Measurements from ENCODE around the gene ITPR1. TPM values are rescaled to one million over a fixed set of nuclear protein-coding genes. Genes with fewer than 3 reads are reported as not detected.

Gene ITPR1
- total and polyA plus RNA-seq, 4 donors: 3.7 to 39.4 (median 8.2) TPM

DNA sequence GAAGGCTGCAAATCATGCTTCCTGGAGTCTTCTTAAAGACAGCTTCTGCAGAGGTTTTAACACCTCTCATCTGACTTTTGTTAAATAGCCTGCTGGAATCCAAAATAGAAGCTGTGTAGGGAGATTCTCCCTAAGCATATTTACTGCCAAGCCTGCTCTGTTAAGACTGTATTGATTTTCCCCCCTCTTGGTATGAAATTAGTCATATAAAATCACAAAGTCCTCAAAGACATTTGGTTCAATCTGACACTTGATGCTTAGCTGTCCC, 94.6 kb downstream of the ITPR1 start:
- Histone ChIP-seq H3K27me3 (ENCODE audit: control insufficient read depth in 4 of 4, insufficient read depth in 4 of 4, low read length in 3 of 4) (no peaks in the 10 kb centered on the region), H3K4me1 (ENCODE audit: control insufficient read depth in 4 of 4, insufficient read depth in 4 of 4, low read length in 3 of 4) (peaks cover 0 to 11% (median 7%) of the 10 kb centered on the region in 4 donors), H3K4me3 (ENCODE audit: low read depth in 1 of 3, low read length in 3 of 3) (no peak overlapping the region), H3K36me3 (ENCODE audit: control insufficient read depth in 4 of 4, insufficient read depth in 3 of 4, low read depth in 1 of 4, low read length in 3 of 4) (no peaks in the 10 kb centered on the region), H3K9me3 (ENCODE audit: control insufficient read depth in 4 of 4, low read length in 3 of 4) (no peaks in the 10 kb centered on the region), H3K27ac (ENCODE audit: low read depth in 1 of 2, low read length in 2 of 2) (no peak overlapping the region), H3K9ac (ENCODE audit: low read depth in 1 of 2, low read length in 2 of 2) (no peak overlapping the region)
- DNase-seq (ENCODE audit: low spot score): no peak
- no peak for TF ChIP-seq HNF4G (IDR thresholded peaks at IDR 0.05)
- TF ChIP-seq NR2F2 (IDR thresholded peaks at IDR 0.05): no peak
- TF ChIP-seq, protein P1, sequence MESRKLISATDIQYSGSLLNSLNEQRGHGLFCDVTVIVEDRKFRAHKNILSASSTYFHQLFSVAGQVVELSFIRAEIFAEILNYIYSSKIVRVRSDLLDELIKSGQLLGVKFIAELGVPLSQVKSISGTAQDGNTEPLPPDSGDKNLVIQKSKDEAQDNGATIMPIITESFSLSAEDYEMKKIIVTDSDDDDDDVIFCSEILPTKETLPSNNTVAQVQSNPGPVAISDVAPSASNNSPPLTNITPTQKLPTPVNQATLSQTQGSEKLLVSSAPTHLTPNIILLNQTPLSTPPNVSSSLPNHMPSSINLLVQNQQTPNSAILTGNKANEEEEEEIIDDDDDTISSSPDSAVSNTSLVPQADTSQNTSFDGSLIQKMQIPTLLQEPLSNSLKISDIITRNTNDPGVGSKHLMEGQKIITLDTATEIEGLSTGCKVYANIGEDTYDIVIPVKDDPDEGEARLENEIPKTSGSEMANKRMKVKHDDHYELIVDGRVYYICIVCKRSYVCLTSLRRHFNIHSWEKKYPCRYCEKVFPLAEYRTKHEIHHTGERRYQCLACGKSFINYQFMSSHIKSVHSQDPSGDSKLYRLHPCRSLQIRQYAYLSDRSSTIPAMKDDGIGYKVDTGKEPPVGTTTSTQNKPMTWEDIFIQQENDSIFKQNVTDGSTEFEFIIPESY (IDR thresholded peaks at IDR 0.05): no peak
- TF ChIP-seq, protein P2, sequence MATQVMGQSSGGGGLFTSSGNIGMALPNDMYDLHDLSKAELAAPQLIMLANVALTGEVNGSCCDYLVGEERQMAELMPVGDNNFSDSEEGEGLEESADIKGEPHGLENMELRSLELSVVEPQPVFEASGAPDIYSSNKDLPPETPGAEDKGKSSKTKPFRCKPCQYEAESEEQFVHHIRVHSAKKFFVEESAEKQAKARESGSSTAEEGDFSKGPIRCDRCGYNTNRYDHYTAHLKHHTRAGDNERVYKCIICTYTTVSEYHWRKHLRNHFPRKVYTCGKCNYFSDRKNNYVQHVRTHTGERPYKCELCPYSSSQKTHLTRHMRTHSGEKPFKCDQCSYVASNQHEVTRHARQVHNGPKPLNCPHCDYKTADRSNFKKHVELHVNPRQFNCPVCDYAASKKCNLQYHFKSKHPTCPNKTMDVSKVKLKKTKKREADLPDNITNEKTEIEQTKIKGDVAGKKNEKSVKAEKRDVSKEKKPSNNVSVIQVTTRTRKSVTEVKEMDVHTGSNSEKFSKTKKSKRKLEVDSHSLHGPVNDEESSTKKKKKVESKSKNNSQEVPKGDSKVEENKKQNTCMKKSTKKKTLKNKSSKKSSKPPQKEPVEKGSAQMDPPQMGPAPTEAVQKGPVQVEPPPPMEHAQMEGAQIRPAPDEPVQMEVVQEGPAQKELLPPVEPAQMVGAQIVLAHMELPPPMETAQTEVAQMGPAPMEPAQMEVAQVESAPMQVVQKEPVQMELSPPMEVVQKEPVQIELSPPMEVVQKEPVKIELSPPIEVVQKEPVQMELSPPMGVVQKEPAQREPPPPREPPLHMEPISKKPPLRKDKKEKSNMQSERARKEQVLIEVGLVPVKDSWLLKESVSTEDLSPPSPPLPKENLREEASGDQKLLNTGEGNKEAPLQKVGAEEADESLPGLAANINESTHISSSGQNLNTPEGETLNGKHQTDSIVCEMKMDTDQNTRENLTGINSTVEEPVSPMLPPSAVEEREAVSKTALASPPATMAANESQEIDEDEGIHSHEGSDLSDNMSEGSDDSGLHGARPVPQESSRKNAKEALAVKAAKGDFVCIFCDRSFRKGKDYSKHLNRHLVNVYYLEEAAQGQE (IDR thresholded peaks at IDR 0.05): no peak
- TF ChIP-seq, protein P3, sequence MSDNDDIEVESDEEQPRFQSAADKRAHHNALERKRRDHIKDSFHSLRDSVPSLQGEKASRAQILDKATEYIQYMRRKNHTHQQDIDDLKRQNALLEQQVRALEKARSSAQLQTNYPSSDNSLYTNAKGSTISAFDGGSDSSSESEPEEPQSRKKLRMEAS (IDR thresholded peaks at IDR 0.05): no peak

DNA sequence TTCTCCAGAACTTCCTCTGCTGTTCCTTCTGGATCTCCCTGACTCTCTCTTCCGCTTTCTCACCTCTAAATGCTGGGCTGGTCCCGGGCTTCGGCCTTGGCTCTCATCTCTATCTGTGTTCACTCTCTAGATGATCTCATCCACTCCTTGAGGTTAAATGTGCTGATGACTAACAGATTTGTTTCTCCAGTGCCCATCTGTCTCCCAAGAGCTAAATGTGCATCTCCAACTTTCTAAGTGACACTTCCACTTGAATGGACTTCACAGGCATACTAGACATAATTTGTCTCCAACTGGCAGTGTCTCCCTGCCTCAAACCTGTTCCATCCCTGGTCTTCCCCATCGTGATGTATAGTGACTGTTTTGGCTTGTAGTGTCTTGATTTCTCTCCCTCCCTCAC, 95.3 kb downstream of the ITPR1 start:
- Histone ChIP-seq H3K27ac (ENCODE audit: low read depth in 1 of 2, low read length in 2 of 2) (no peak overlapping the region), H3K9ac (ENCODE audit: low read depth in 1 of 2, low read length in 2 of 2) (no peak overlapping the region), H3K9me3 (ENCODE audit: control insufficient read depth in 4 of 4, low read length in 3 of 4) (no peaks in the 10 kb centered on the region), H3K4me1 (ENCODE audit: control insufficient read depth in 4 of 4, insufficient read depth in 4 of 4, low read length in 3 of 4) (peaks cover 0 to 11% (median 7%) of the 10 kb centered on the region in 4 donors), H3K4me3 (ENCODE audit: low read depth in 1 of 3, low read length in 3 of 3) (no peak overlapping the region), H3K36me3 (ENCODE audit: control insufficient read depth in 4 of 4, insufficient read depth in 3 of 4, low read depth in 1 of 4, low read length in 3 of 4) (no peaks in the 10 kb centered on the region), H3K27me3 (ENCODE audit: control insufficient read depth in 4 of 4, insufficient read depth in 4 of 4, low read length in 3 of 4) (no peaks in the 10 kb centered on the region)
- DNase-seq (ENCODE audit: low spot score): no peak
- 84% methylated on average over 4 of the region's 4 CpGs for WGBS
- TF ChIP-seq HNF4A (conservative IDR thresholded peaks at IDR 0.05): no peak
- no peak for TF ChIP-seq JUND (IDR thresholded peaks at IDR 0.05)
- TF ChIP-seq RAD21 (IDR thresholded peaks at IDR 0.05): no peak
- TF ChIP-seq TAF1 (conservative IDR thresholded peaks at IDR 0.05): no peak
- TF ChIP-seq, protein P3 (IDR thresholded peaks at IDR 0.05): no peak
- no peak for TF ChIP-seq HNF4G (IDR thresholded peaks at IDR 0.05)
- no peak for TF ChIP-seq NR2F2 (IDR thresholded peaks at IDR 0.05)
- TF ChIP-seq FOXA2 (IDR thresholded peaks at IDR 0.05): no peak
- no peak for TF ChIP-seq EGR1 (IDR thresholded peaks at IDR 0.05; ENCODE audit: low read depth in 2 of 2)
- TF ChIP-seq FOXA1 (IDR thresholded peaks at IDR 0.05): no peak
- TF ChIP-seq YY1 (IDR thresholded peaks at IDR 0.05): no peak

DNA sequence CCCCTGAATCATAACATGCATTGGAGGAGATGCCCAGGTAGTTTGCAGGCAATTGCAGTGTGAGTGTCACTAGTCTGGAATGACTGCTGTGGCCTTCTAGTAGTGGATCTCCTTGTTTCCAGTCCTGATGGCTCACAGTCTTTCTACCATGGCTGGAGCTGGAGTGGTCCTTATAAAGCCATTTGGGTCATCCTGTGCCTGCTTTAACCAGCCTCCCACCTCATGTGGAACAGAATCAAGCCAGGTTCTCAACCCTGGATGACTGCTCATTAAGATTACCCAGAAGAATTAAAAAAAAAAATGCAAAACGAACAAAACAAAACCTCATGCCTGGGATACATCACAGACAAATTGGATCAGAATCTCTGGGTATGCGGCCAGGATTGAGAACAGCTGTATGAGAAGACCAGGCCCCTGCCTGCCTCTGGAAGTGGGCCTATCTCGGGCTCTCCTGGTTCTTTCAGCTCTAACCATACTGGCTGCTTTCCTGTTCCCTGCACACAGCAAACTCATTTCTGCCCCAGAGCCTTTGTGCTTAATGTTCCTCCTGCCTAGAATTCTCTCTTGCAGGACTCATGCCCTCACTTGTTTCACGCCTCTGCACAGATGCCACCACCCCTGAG, 96.4 kb downstream of the ITPR1 start:
- no peak overlapping the region for H3K9ac ChIP-seq (ENCODE audit: low read depth in 1 of 2, low read length in 2 of 2)
- DNase-seq (ENCODE audit: low spot score): no peak
- WGBS: 83% methylated on average over 4 of the region's 4 CpGs
- H3K4me3 ChIP-seq (ENCODE audit: low read depth in 1 of 3, low read length in 3 of 3): no peak overlapping the region
- no peaks in the 10 kb centered on the region for H3K9me3 ChIP-seq (ENCODE audit: control insufficient read depth in 4 of 4, low read length in 3 of 4)
- peaks cover 0 to 5% (median 4%) of the 10 kb centered on the region in 4 donors for H3K4me1 ChIP-seq (ENCODE audit: control insufficient read depth in 4 of 4, insufficient read depth in 4 of 4, low read length in 3 of 4)
- no peak overlapping the region for H3K27ac ChIP-seq (ENCODE audit: low read depth in 1 of 2, low read length in 2 of 2)
- no peak for TF ChIP-seq YY1 (IDR thresholded peaks at IDR 0.05)
- TF ChIP-seq, protein P4, sequence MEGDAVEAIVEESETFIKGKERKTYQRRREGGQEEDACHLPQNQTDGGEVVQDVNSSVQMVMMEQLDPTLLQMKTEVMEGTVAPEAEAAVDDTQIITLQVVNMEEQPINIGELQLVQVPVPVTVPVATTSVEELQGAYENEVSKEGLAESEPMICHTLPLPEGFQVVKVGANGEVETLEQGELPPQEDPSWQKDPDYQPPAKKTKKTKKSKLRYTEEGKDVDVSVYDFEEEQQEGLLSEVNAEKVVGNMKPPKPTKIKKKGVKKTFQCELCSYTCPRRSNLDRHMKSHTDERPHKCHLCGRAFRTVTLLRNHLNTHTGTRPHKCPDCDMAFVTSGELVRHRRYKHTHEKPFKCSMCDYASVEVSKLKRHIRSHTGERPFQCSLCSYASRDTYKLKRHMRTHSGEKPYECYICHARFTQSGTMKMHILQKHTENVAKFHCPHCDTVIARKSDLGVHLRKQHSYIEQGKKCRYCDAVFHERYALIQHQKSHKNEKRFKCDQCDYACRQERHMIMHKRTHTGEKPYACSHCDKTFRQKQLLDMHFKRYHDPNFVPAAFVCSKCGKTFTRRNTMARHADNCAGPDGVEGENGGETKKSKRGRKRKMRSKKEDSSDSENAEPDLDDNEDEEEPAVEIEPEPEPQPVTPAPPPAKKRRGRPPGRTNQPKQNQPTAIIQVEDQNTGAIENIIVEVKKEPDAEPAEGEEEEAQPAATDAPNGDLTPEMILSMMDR (IDR thresholded peaks at IDR 0.05; ENCODE audit: low read depth, low read length, missing input control): no peak
- TF ChIP-seq RXRA (IDR thresholded peaks at IDR 0.05): no peak
- TF ChIP-seq, protein P2 (IDR thresholded peaks at IDR 0.05): no peak
- TF ChIP-seq TAF1 (conservative IDR thresholded peaks at IDR 0.05): no peak
- no peaks in the 10 kb centered on the region for H3K27me3 ChIP-seq (ENCODE audit: control insufficient read depth in 4 of 4, insufficient read depth in 4 of 4, low read length in 3 of 4)
- no peaks in the 10 kb centered on the region for H3K36me3 ChIP-seq (ENCODE audit: control insufficient read depth in 4 of 4, insufficient read depth in 3 of 4, low read depth in 1 of 4, low read length in 3 of 4)
